ENCODE results near the gene SHQ1.

Gene SHQ1

GRCh38 chr3:72847751-72848702, at the start of gene SHQ1:
Gene SHQ1 (minus strand): TSS chr3:72848445. CDS start chr3:72848340, 105 bp downstream.
- no peak for TF ChIP-seq CTCF (conservative IDR thresholded peaks at IDR 0.05; ENCODE audit: low read length)
- H3K4me3 ChIP-seq (ENCODE audit: low read length), result peak within 1 kb of the TSS; percentile 96
- peak; percentile 94 for DNase-seq (ENCODE audit: low read depth)

- no peak for DNase-seq (ENCODE audit: low read depth)
- no peak overlapping the region for H3K4me3 ChIP-seq (ENCODE audit: low read length)
- no peak for TF ChIP-seq CTCF (conservative IDR thresholded peaks at IDR 0.05; ENCODE audit: low read length)
Observed at GRCh38 chr3:72897758-72898007, 49.4 kb upstream of the SHQ1 start.

GRCh38 chr3:72896996-72897757, 48.9 kb upstream of the SHQ1 start:
- no peak for TF ChIP-seq CTCF (conservative IDR thresholded peaks at IDR 0.05; ENCODE audit: low read length)
- H3K4me3 ChIP-seq (ENCODE audit: low read length), result no peak overlapping the region
- peak; percentile 66 for DNase-seq (ENCODE audit: low read depth)

GRCh38 chr3:72894976-72895552, 46.8 kb upstream of the SHQ1 start:
- no peak for DNase-seq (ENCODE audit: low read depth)
- TF ChIP-seq CTCF (conservative IDR thresholded peaks at IDR 0.05; ENCODE audit: low read length), result no peak

GRCh38 chr3:72892870-72893269, 44.6 kb upstream of the SHQ1 start:
- H3K4me3 ChIP-seq (ENCODE audit: low read length), result no peak overlapping the region
- peak; percentile 26; the same call in 1 of the 2 replicates for TF ChIP-seq CTCF (conservative IDR thresholded peaks at IDR 0.05; ENCODE audit: low read length)
- DNase-seq (ENCODE audit: low read depth), result no peak

More at GRCh38 chr3:72894976-72895552, 46.8 kb upstream of the SHQ1 start:
- no peak overlapping the region for H3K4me3 ChIP-seq (ENCODE audit: low read length)

GRCh38 chr3:72892081-72892775, 44.0 kb upstream of the SHQ1 start:
- no peak overlapping the region for H3K4me3 ChIP-seq (ENCODE audit: low read length)
- no peak for TF ChIP-seq CTCF (conservative IDR thresholded peaks at IDR 0.05; ENCODE audit: low read length)
- DNase-seq (ENCODE audit: low read depth), result peak; percentile 95

Data from AG10803 (cell line).